ENCODE data around the gene PTPRN2. TPM values are rescaled to one million over a fixed set of nuclear protein-coding genes. Genes with fewer than 3 reads are reported as not detected.
"Not testable (repeated sequence)": the region's sequence is repeated elsewhere in the genome, so short reads cannot be mapped to it uniquely, and the experiment has no call there.

PTPRN2 gene
- total RNA-seq, 2 donors from 2014 or later = 30.3 to 40.7 TPM

DNA sequence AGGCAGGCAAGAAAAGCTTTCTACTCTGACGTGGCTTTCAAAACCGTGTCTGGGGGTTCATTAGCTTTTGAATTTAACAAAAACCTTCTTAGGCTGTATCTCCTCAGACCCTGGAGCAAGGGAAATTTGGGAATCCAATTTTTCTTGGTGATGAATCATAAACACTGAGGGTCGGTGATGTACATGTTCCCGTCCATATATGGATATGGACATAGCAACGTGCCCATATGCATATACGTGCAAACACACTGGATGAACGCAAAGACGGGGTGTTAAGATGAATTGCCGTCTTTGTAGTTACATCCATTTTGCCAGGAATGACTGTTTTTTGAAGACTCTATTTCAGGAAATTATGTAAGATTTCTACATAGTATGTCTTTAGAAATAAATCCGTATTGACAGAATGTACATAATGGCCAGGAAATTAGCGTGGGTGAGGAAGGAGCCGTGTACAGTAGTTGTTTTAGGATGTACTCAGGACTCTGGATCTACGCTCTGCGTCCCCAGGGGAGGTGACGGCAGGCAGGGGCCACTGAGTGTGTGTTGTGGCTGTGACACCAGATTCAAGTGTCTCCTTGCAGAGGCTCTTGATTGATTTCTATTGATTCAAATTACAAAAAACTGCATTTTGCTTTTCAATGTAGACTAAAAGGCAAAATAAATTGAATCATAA is 1012.6 kb downstream of the PTPRN2 start:
- ATAC-seq (no peak), DNase-seq (peak in 1 of 2 donors; percentile 4)
- intact Hi-C loops (cut with DNase I, micrococcal nuclease) = no loop called here

DNA sequence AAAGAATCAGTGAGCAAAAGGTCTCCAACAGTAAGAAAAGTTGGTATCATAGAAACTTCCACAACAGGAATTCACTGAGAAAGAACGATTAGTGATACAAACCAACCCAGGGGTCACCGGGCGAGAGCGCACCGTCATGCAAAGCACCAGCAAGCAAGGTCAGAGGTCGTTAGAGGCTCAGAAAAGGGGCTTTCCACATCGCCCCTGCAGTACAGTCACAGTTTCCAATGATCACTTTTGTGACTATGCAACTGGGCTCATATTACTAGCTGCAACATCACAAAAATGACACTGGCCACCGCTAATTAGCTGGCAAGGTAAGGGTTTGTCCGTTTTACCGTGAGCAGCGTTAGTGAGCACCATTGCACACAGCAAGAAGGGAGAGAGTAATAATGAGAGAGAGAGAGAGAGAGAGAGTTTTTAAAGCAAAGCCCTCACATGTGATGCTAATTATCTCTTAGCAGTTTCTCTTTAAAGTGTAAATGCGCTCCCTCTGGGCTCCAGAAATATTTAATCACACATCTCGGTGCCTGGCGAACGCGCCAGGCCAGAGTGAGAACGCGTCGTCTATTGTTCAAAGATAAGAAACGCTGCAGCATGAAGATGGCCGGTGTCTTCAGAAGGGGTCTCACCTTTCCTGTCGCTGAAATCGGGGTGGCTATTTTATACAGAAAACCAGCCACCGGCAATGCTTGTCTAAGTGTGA is 1013.4 kb downstream of the PTPRN2 start:
- DNase-seq (no peak), ATAC-seq (no peak)
- intact Hi-C loops (cut with DNase I, micrococcal nuclease) = no loop called here

DNA sequence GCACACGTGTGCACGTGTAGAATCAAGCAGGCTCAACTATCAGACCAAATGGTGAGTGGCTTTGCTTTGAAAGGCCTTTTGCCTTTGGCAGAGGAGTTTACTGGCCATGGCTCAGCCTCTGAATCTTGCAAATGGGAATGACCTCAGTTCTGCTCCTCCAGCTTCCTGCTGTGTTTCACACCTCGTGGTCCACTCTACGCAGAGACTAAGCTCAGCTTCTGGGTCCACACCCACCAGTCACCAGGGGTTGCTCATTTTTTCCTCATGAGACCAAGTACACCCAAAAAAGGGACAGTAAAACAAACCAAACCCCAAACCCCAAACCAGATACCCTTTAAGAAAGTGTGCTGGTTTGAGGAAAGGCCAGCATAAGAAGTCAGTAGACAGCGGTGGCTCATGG is 1014.4 kb downstream of the PTPRN2 start:
- intact Hi-C loops (cut with DNase I, micrococcal nuclease) = no loop called here
- ATAC-seq (no peak), DNase-seq (no peak)

DNA sequence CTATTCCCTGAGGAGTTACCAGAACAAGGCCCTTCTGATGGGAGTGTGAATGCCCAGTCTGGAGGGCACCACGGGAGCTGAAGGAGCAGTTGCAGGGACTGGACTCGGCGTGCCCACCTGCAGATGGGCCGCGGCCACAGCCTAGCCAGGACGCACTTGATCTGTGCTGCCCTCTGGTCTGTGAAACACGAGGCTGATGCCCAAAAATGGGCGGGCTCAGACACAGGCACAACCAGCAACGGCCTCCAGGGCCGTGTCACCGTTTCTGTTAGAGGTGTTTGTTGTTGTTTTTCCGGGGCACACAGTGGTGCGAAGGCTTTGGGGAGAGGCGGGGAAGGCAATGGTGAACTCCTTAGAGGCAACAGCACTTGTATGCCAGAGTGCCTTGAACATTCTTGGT is 1015.0 kb downstream of the PTPRN2 start:
- ATAC-seq (no peak), DNase-seq (no peak)

DNA sequence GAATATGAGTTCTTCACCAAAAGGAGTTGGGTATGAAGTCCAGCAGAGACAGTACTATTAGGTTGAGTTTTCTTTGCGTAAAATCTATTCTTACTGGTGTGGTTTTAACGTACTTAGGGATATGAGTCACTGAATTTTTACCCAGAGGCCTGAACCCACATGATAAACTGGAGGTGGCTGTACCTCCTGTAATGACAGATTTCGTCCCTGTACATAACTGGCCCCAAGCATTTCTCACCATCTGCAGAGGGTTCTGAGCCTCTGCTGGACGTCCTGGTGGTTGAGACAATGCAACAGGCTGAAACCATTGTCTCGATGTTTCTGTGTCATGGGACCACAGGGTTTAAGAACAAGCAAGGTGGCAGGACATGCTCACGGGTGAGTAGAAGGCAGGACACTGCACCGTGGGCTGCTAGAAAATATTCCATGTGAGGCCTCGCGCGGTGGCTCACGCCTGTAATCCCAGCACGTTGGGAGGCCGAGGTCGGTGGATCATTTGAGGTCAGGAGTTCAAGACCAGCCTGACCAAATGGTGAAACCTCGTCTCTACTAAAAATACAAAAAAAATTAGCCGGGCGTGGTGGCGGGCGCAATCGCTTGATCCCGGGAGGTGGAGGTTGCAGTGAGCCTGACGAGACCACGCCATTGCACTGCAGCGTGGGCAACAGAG is 1017.0 kb downstream of the PTPRN2 start:
- intact Hi-C loops (cut with DNase I, micrococcal nuclease) = no loop called here
- DNase-seq (no peak), ATAC-seq (no peak)

More for the DNA sequence above, 1015.0 kb downstream of the PTPRN2 start:
- intact Hi-C loops (cut with DNase I, micrococcal nuclease) = no loop called here

DNA sequence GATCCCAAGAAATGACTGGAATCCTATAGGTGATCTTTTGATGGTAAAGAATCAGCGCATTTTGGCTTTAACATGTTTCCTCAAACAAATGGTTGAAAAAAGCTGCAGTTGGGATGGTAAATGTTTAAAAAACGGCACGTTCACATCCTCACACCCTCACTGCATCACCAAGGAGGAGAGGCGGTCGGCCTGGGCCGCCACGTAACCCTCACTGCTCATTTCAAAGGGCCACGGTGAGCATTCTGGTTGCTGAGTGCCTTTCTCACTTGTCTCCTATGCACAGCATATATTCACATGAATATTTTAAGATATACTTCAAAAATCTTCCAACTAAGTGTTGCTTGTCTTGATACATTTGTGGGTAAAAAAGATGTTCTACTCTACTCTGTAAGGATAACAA is 1017.7 kb downstream of the PTPRN2 start:
- intact Hi-C loops (cut with DNase I, micrococcal nuclease) = no loop called here
- DNase-seq (no peak), ATAC-seq (no peak)

DNA sequence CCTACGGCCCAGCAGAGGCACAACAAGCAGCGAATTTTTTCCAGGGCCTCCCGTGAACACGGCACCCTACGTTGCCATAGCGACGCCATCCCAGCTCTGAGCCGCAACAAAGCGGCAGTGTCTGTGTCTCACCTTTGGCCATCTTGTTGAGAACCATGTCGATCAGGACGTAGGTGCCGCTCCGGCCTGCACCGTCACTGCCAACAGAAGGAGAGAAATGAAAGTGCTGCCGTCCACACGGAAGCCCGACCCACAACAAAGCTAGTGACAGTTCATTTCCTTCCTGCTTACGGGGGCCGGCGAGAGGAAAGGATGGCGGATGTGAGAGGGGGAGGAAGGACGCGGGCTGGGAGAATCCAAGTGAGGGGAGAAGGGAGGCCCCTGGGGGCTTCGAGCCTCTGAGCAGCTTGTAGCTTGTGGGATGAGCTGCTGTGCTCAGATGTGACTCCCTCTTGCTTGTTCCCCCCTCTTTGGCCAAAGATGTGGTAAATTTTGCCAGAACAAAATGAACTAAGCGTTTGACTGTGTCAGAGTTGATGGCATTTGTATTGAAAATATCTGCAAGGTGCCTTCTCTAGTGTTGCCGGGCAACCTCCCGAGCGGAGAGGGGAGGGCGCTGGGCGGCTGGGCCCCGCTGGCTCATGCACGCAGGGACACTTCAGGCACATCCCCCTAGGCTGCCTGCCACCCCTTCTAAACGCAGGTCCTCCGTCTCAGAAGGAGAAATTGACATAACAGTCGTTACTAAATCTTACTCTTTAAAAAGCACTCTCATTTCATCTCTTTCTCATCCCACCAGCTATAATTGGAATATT is 1018.6 kb downstream of the PTPRN2 start:
- peak; percentile 78 for ATAC-seq
- peak; percentile 37 to 58 for DNase-seq
- intact Hi-C loops (cut with DNase I, micrococcal nuclease) = no loop called here

DNA sequence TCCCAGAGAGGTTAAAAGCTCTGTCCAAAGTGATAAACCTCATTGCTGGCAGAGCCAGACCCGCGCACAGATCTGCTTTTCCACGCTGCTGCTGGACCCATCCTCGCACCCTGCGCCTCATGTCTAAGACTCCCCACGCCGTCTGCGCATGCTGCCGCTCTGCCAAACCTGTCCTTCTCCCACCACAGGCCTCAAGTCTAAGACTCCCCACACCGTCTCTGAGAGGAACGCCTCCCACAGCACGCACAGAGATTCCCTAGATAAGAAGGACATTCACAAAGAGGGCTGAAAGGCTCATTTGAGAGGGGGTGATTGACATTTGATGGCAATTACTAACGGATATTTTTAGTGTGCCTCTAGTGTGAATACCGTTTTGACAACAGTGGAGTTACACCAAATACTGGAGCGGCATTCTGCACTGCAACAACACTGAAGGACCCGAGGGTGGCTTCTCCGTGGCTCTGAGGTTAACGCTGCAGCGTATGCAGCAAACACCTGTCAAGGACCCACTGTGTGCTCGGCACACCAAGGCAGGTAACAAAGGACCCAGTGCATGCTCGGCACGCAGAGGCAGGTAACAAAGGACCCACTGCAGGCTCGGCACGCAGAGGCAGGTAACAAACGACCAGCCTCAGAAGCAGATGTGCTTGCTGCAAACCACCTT is 1019.4 kb downstream of the PTPRN2 start:
- ATAC-seq = no peak
- DNase-seq = no peak
- intact Hi-C loops (cut with DNase I, micrococcal nuclease) = no loop called here

DNA sequence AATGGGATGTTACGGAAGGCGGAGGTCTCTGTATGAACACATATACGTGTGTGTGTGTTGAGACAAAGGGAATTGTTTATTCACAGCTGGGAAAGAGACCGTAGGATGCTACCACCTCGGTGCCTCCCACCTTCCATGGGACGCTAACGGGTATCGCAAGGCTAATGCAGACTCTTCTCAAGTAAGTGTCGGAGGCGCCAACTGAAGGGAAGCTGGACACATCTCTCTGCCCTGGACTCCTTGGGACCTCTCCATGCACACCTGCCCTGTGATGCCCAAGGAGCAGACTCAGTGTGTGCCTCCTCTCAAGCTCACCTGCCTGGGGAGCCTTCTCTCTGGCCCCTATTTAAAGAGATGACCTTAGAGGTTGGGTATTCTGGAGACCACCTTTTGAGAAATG is 1020.0 kb downstream of the PTPRN2 start:
- intact Hi-C loops (cut with DNase I, micrococcal nuclease) = no loop called here
- no peak for DNase-seq
- no peak for ATAC-seq

DNA sequence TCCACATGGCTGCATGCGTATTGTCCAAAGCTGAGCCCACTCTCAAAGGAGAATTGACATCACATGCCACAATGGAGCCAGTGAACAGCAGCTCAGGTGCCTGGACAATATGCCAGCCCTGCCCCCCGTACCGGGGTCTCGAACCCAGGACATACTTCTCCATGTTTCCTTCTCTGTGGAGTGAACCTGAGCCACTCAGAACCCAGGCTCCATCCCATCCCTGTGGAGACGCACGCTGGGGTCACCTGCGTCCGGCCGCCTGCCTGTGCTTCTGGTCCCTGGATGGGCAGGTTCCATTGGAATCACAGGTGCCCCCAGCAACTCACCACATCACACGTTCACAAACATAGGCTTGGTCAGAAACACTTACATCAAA is 1021.0 kb downstream of the PTPRN2 start:
- no peak for ATAC-seq
- intact Hi-C loops (cut with DNase I, micrococcal nuclease) = no loop called here
- no peak for DNase-seq

DNA sequence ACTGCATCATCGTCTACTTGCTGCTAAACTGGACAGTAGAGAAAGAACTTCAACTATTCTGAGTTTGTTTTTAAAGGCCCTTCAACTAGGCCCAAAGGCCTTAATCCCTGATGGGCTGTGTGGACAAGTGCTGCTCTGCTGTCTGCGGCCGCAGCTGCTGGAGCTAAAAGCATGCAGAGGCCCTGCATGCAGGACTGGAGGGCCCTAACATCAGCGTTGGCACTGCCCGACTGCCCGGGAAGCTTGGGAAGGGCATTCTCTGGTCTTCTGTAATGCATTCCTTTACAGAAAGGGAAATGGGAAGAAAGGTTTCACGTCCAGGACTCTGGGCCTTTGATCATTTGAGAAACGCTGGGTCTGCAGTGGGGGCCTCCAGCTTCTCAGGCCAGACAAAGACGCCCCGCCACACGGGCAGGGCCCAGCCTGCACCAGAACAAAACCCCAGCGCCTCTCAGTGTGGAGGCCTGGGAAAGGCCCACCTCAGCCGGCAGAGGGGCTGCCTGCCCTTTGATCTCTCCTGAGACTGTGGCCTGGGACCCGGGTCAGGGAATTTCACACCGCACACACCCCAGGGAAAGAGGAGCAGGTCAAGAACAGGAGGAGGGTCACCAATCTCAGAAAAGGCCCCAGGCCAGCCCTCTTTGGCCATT is 1021.5 kb downstream of the PTPRN2 start:
- no peak for DNase-seq

DNA sequence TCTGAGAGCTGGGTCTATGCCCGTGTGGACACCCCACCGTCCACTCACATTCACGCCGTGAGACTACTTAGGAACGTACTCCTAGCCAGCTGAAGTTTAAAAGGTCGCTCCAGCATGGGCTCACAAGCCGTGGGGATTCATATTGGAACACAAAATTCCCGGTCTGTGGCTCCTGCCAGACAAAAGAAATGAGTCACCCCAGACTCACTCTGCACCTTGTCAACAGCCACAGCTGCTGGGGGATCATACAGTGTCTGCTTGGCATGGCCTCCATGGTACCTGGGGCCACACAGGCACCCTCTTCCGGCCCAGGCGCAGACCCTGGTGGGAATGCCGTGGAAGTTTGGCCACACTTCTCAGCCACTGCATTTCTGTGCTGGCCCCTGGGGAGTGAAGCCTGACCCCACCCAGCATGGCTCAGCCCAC is 1022.4 kb downstream of the PTPRN2 start:
- intact Hi-C loops (cut with DNase I, micrococcal nuclease) = no loop called here
- no peak for ATAC-seq
- no peak for DNase-seq

More for the DNA sequence above, 1021.5 kb downstream of the PTPRN2 start:
- no peak for ATAC-seq
- intact Hi-C loops (cut with DNase I, micrococcal nuclease) = no loop called here

DNA sequence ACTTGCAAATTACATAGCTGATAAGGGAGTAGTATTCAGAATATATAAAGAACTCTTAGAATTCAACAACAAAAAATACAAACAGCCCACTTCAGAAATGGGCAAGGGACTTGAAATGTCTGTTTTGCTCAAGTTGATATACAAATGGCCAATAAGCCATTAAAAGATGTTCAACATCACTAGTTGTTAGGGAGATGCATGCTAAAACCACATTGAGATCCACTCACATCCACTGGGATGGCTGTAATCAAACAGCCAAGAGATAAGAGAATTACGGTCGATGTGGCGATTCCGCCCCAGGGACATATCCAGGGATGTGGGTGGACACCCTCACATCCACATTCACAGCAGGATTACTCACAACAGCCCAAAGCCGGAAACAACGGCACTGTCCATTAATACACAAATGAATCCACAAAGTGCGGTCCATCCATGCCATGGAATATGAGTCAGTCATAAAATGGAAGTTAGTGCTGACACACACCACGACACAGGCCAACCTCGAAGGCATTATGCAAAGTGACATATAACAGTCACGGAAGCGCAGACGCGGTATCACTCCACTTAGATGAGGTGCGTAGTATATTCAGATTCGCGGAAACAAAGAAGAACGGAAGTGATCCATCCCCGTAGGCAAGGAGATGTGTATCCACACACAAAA is 1023.0 kb downstream of the PTPRN2 start:
- no peak for DNase-seq

DNA sequence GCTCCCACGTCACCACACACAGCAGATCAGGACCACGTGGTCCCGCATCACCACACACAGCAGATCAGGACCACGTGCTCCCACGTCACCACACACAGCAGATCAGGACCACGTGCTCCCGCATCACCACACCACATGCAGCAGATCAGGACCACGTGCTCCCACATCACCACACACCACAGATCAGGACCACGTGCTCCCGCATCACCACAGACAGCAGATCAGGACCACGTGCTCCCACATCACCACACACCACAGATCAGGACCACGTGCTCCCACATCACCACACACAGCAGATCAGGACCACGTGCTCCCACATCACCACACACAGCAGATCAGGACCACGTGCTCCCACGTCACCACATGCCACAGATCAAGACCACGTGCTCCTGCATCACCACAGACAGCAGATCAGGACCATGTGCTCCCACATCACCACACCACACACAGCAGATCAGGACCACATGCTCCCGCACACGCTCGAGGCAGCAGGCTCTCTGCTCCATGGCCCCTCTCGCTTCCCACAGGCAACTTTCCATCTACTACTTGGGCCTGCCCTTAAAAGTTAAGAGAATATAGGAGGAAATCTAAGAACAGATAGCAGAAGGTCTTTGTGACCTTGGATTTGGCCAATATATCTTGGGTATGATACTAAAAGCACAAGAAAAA is 1024.0 kb downstream of the PTPRN2 start:
- DNase-seq = not testable (repeated sequence)

More for the DNA sequence above, 1023.0 kb downstream of the PTPRN2 start:
- no peak for ATAC-seq
- intact Hi-C loops (cut with DNase I, micrococcal nuclease) = no loop called here

DNA sequence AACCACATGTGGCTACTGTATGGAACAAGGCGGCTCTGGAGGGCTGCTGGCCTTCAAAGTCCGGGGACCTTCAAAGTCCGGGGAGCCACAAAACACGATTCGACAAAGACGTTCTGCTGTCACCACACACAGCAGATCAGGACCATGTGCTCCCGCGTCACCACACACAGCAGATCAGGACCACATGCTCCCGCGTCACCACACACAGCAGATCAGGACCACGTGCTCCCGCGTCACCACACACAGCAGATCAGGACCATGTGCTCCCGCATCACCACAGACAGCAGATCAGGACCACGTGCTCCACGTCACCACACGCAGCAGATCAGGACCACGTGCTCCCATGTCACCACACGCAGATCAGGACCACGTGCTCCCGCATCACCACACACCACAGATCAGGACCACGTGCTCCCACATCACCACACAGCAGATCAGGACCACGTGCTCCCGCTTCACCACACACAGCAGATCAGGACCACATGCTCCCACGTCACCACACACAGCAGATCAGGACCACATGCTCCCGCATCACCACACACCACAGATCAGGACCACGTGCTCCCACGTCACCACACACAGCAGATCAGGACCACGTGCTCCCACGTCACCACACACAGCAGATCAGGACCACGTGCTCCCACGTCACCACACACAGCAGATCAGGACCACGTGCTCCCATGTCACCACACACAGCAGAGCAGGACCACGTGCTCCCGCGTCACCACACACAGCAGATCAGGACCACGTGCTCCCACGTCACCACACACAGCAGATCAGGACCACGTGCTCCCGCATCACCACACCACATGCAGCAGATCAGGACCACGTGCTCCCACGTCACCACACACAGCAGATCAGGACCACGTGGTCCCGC is 1024.9 kb downstream of the PTPRN2 start:
- ATAC-seq; DNase-seq; intact Hi-C loops (cut with DNase I, micrococcal nuclease): not testable (repeated sequence)

More for the DNA sequence above, 1024.0 kb downstream of the PTPRN2 start:
- ATAC-seq; intact Hi-C loops (cut with DNase I, micrococcal nuclease): not testable (repeated sequence)

DNA sequence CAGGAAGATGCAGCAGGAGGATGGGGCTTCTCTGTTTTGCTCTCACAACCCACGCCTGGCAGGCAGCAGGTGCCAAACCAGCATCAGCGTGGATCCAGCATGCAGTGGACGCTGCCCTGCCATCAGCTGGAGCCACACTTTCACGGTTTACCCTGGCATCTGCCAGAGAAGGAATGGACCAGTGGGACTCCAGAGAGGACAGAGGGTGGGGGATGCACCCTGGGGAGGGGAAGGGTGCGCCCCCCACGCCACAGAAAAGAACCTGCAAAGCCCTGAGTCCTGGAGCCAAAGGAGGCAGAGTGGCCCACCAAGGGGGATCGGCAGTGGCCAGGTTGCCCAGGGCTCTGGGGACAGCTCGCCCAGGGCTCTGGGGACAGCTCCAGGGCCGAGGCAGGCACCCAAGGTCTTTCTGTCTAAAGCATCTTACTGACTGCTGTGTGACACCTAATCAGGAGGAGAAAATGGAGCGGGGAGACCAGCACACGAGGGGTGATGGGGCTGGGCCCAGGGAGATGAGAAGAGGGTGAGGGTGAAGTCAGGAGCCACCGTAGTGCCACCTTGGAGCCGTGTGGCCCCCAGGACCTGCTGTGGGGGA is 1025.7 kb downstream of the PTPRN2 start:
- no peak for ATAC-seq
- no peak for DNase-seq
- intact Hi-C loops (cut with DNase I, micrococcal nuclease) = no loop called here
